Ammon's horn (tissue), 1 donor: ENCODE data around the gene FRMD8.

Experiments used
- DNase-seq: peaks from one replicate; pipeline ENCODE4 v3.0.0-alpha.2; 2016; ENCODE audit warnings: low spot score

The FRMD8 gene

GRCh38 chr11:65414776-65415498, 28.5 kb downstream of the FRMD8 start:
- peak; percentile 39 for DNase-seq

- no peak for DNase-seq
Observed at GRCh38 chr11:65415499-65416340, 29.3 kb downstream of the FRMD8 start.

GRCh38 chr11:65416341-65416824, 29.9 kb downstream of the FRMD8 start:
- peak; percentile 95 for DNase-seq

- peak; percentile 39 for DNase-seq
Observed at GRCh38 chr11:65416841-65417701, 30.6 kb downstream of the FRMD8 start.

- DNase-seq, result no peak
Observed at GRCh38 chr11:65417702-65418430, 31.4 kb downstream of the FRMD8 start.

GRCh38 chr11:65418431-65418680, 31.9 kb downstream of the FRMD8 start:
- DNase-seq, result no peak

- DNase-seq, result peak; percentile 95
Observed at GRCh38 chr11:65418681-65419459, 32.4 kb downstream of the FRMD8 start.

- DNase-seq, result no peak
Observed at GRCh38 chr11:65419460-65419771, 33.0 kb downstream of the FRMD8 start.

- DNase-seq, result peak; percentile 94
Observed at GRCh38 chr11:65419772-65420481, 33.5 kb downstream of the FRMD8 start.

- no peak for DNase-seq
Observed at GRCh38 chr11:65420506-65420905, 34.1 kb downstream of the FRMD8 start.

- peak; percentile 94 for DNase-seq
Observed at GRCh38 chr11:65420979-65421793, 34.7 kb downstream of the FRMD8 start.

GRCh38 chr11:65421794-65422632, 35.6 kb downstream of the FRMD8 start:
- peak; percentile 91 for DNase-seq

- peak; percentile 95 for DNase-seq
Observed at GRCh38 chr11:65422633-65423515, 36.4 kb downstream of the FRMD8 start, which contains the start of gene NEAT1. Gene NEAT1 (plus strand): TSS chr11:65422798.

GRCh38 chr11:65423516-65424204, 37.2 kb downstream of the FRMD8 start:
- peak; percentile 32 for DNase-seq

GRCh38 chr11:65424205-65425104, 38.0 kb downstream of the FRMD8 start:
- no peak for DNase-seq
